ENCODE measurements around the gene BORCS5.

Gene BORCS5

DNA sequence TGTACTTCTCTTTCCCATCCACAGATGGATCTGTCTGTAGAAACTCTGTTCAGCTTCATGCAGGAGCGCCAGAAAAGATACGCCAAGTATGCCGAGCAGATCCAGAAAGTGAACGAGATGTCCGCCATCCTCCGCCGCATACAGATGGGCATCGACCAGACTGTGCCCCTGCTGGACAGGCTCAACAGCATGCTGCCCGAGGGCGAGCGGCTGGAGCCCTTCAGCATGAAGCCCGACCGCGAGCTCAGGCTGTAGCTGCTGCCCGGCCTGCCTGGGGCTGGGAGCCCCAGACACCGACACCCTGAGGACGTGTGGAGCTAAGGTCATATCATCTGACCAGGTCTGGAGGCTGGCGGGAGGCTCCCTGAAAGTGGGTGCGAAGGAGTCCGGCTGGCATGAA is 108.6 kb downstream of the BORCS5 start:
- intact Hi-C loops (cut with DNase I; ENCODE audit: low total_unique reads): no loop called here
- Histone ChIP-seq H3K27ac (no peak overlapping the region), H3K9me3 (no peaks in the 10 kb centered on the region), H3K27me3 (no peaks in the 10 kb centered on the region), H3K36me3 (peaks cover 0 to 6% (median 5%) of the 10 kb centered on the region in 3 donors), H3K4me3 (no peak overlapping the region), H3K4me1 (peaks cover 0 to 6% (median 3%) of the 10 kb centered on the region in 4 donors)
- TF ChIP-seq, protein P1, sequence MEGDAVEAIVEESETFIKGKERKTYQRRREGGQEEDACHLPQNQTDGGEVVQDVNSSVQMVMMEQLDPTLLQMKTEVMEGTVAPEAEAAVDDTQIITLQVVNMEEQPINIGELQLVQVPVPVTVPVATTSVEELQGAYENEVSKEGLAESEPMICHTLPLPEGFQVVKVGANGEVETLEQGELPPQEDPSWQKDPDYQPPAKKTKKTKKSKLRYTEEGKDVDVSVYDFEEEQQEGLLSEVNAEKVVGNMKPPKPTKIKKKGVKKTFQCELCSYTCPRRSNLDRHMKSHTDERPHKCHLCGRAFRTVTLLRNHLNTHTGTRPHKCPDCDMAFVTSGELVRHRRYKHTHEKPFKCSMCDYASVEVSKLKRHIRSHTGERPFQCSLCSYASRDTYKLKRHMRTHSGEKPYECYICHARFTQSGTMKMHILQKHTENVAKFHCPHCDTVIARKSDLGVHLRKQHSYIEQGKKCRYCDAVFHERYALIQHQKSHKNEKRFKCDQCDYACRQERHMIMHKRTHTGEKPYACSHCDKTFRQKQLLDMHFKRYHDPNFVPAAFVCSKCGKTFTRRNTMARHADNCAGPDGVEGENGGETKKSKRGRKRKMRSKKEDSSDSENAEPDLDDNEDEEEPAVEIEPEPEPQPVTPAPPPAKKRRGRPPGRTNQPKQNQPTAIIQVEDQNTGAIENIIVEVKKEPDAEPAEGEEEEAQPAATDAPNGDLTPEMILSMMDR (IDR thresholded peaks at IDR 0.05): no peak
- no peak for DNase-seq

DNA sequence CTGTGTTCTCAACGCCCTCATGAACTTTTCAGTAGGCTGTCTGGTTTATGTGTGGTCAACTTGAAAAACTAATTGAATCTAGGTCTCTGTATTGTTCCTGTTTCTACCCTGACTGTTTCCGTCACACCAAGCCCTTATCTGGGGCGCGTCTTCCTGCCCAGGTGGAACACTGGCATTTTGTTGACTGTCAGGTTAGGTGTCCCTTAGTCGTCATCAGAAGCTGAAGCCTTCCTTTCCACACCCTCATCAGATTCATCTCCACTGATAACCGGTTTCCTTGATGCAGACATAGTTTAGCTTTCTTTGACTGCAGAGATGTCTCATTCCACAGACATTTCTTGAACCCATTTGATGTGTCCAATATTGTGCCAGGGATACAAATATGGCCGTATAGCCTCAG is 109.3 kb downstream of the BORCS5 start:
- peaks cover 0 to 5% (median 0%) of the 10 kb centered on the region in 4 donors for H3K4me1 ChIP-seq
- H3K27me3 ChIP-seq: no peaks in the 10 kb centered on the region
- H3K36me3 ChIP-seq: peaks cover 0 to 6% (median 5%) of the 10 kb centered on the region in 3 donors
- no peaks in the 10 kb centered on the region for H3K9me3 ChIP-seq
- TF ChIP-seq, protein P1 (IDR thresholded peaks at IDR 0.05): no peak
- DNase-seq: no peak
- no peak overlapping the region for H3K27ac ChIP-seq
- intact Hi-C loops (cut with DNase I; ENCODE audit: low total_unique reads): no loop called here
- no peak overlapping the region for H3K4me3 ChIP-seq

DNA sequence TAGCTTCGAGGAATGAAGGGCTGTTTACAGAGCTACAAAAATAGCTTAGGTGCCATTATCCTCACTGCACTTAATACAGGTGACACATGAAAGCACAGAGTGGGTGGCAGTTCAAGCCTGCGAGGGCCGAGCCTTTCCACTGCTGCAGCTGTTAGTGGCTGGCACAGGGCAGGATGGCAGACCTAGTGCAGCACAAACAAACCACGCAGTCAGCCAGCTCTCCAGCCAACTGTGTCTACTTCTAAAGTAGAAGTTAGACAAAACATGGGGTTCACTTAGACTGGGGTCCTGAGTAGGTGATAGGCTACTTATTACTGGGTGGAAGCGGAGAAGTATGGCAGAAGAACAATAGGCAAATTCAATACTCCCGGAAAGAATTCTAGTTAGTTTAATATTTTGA is 110.4 kb downstream of the BORCS5 start:
- intact Hi-C loops (cut with DNase I; ENCODE audit: low total_unique reads): no loop called here
- peak overlapping the region in 1 of 2 donors; percentile 29 for H3K27ac ChIP-seq
- H3K36me3 ChIP-seq: peaks cover 0 to 6% (median 5%) of the 10 kb centered on the region in 3 donors
- H3K27me3 ChIP-seq: no peaks in the 10 kb centered on the region
- H3K4me1 ChIP-seq: peaks cover 0 to 5% (median 0%) of the 10 kb centered on the region in 4 donors
- no peak for DNase-seq
- TF ChIP-seq, protein P1 (IDR thresholded peaks at IDR 0.05): no peak
- no peak overlapping the region for H3K4me3 ChIP-seq
- no peaks in the 10 kb centered on the region for H3K9me3 ChIP-seq

DNA sequence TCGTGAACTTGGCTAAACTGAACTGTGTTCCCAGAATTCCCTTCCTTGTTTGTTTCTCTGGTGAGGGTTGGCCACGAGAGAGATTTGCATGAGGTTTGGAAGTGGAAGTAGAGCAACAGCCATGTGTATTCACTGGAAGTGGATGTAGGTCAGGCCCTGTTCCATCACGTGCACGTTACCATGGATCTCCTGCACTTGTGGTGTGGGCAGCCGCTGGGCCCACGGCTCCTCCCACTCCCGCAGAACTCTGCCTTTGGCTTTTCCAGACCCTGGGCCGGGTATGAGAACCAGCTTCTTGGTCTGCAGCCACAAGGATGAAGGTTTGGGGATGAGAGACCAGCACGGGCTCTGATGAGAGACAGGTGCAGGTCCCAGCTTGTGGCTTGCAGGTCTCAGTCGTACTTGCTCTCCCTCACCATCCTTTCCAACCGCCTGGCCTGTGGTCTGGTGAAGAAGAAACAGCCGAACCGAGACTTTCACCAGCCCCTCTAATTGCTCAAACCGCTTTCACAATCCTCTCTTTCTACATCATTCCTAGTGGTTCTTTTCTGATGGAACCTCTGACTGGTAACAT is 110.9 kb downstream of the BORCS5 start:
- H3K4me1 ChIP-seq: peaks cover 0 to 5% (median 0%) of the 10 kb centered on the region in 4 donors
- TF ChIP-seq, protein P1 (IDR thresholded peaks at IDR 0.05): no peak
- H3K4me3 ChIP-seq: no peak overlapping the region
- peaks cover 0 to 6% (median 5%) of the 10 kb centered on the region in 3 donors for H3K36me3 ChIP-seq
- no peaks in the 10 kb centered on the region for H3K9me3 ChIP-seq
- H3K27me3 ChIP-seq: no peaks in the 10 kb centered on the region
- peak overlapping the region in 1 of 2 donors; percentile 29 for H3K27ac ChIP-seq
- intact Hi-C loops (cut with DNase I; ENCODE audit: low total_unique reads): no loop called here
- peak in 1 of 2 donors; percentile 72 for DNase-seq

DNA sequence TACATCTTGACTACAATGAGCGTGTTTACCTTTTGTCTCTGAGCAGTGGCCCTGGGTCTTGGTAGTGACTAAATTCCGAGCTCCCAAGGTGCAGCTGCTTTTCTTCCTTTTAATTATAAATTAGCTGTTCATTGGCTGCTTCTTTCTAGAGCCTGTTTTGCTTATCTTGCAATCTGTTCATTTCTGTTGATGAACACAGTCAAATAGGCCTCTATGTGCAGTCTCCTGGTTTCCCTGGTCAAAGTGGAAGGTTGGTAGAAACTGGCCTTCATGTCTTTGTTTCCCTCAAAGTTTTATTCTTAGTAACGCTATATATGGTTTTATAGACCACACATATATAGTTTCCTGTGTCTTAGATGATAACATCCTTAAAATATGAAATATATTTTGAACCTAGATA is 111.7 kb downstream of the BORCS5 start:
- peaks cover 0 to 5% (median 0%) of the 10 kb centered on the region in 4 donors for H3K4me1 ChIP-seq
- TF ChIP-seq, protein P1 (IDR thresholded peaks at IDR 0.05): no peak
- H3K36me3 ChIP-seq: peaks cover 0 to 6% (median 5%) of the 10 kb centered on the region in 3 donors
- no peak overlapping the region for H3K4me3 ChIP-seq
- intact Hi-C loops (cut with DNase I; ENCODE audit: low total_unique reads): no loop called here
- no peaks in the 10 kb centered on the region for H3K9me3 ChIP-seq
- H3K27ac ChIP-seq: no peak overlapping the region
- DNase-seq: no peak
- H3K27me3 ChIP-seq: no peaks in the 10 kb centered on the region

Data from tibial artery (tissue), 4 donors.